ENCODE measurements around the gene EPRS1. TPM values are rescaled to one million over a fixed set of nuclear protein-coding genes. Genes with fewer than 3 reads are reported as not detected.

The EPRS1 gene
- total and polyA plus RNA-seq, 2 of the 13 experiments (the other 11 are each of a cell fraction or from before 2014, with no cell fraction given), result 86.1 to 124 TPM

DNA sequence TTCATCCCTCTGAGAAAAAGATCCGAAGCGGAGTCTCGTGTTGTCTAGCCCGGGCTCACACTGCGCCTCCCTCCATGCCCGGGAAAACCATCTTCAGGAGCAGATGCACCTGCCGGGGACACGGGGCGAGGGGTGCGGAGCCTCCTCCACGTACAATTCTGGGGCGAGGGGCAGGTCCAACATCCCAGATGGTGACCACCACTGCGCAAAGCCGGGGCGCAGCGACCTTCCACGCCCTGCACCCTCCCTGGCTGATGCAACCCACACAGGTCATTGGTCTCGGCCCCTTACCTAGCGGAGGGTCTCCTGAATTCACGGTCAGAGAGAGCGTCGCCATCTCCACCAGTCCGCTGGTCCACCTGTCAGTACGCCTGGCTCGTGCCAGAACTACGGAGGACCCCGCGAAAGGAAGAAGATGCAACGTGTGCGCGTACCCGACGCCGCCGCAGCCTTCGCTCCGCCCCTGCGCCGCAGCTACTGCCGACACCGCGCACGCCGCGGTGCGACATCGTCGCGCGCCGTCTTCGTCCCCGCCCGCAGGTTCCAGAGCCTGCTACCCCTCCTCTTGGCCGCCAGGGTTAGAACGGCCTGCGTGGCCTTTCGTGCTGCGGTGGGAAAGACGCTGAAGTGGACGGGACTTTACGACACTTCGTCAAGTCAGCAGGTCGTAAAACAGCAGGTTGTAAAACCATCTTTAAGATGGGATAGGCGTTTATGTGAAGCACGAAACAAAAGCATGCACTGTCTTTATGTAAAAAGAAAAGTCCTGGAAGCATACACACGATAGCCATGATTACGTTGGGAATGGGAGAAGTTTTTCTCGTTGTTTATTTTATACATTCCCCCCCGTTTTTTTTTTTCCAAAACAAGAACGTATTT lies at the start of gene EPRS1 (continued):
- TF ChIP-seq TCF7L2 (IDR thresholded peaks at IDR 0.05; ENCODE audit: low read depth, low read length), result no peak
- TF ChIP-seq, protein P1, sequence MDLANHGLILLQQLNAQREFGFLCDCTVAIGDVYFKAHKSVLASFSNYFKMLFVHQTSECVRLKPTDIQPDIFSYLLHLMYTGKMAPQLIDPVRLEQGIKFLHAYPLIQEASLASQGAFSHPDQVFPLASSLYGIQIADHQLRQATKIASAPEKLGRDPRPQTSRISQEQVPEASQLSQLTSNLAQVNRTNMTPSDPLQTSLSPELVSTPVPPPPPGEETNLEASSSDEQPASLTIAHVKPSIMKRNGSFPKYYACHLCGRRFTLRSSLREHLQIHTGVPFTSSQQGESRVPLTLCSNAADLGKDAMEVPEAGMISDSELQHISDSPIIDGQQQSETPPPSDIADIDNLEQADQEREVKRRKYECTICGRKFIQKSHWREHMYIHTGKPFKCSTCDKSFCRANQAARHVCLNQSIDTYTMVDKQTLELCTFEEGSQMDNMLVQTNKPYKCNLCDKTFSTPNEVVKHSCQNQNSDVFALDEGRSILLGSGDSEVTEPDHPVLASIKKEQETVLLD (CRISPR knock-in tag; IDR thresholded peaks at IDR 0.05; ENCODE audit: low read depth), result peak; percentile 83
- TF ChIP-seq KDM2A (CRISPR knock-in tag; IDR thresholded peaks at IDR 0.05; ENCODE audit: borderline replicate concordance, low read depth), result peak; percentile 99
- TF ChIP-seq ZNF761 (CRISPR knock-in tag; conservative IDR thresholded peaks at IDR 0.05), result 0 out of 2 replicates have a peak, but pooled peaks have one; percentile 42
- no peak for TF ChIP-seq ZNF841 (CRISPR knock-in tag; IDR thresholded peaks at IDR 0.05; ENCODE audit: borderline replicate concordance)
- no peak; the same call in 1 of the 2 replicates for TF ChIP-seq MATR3 (CRISPR knock-in tag; IDR thresholded peaks at IDR 0.05)
- TF ChIP-seq, protein P2, sequence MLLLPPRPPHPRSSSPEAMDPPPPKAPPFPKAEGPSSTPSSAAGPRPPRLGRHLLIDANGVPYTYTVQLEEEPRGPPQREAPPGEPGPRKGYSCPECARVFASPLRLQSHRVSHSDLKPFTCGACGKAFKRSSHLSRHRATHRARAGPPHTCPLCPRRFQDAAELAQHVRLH (CRISPR knock-in tag; IDR thresholded peaks at IDR 0.05; ENCODE audit: borderline replicate concordance, low read depth), result peak; percentile 92; the same call in 1 of the 2 replicates
- TF ChIP-seq ZSCAN30 (CRISPR knock-in tag; IDR thresholded peaks at IDR 0.05), result no peak; the same call in 1 of the 2 replicates
- TF ChIP-seq, protein P3, sequence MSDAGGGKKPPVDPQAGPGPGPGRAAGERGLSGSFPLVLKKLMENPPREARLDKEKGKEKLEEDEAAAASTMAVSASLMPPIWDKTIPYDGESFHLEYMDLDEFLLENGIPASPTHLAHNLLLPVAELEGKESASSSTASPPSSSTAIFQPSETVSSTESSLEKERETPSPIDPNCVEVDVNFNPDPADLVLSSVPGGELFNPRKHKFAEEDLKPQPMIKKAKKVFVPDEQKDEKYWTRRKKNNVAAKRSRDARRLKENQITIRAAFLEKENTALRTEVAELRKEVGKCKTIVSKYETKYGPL (CRISPR knock-in tag; IDR thresholded peaks at IDR 0.05), result 0 out of 2 replicates have a peak, but pooled peaks have one; percentile 32
- TF ChIP-seq, protein P4, sequence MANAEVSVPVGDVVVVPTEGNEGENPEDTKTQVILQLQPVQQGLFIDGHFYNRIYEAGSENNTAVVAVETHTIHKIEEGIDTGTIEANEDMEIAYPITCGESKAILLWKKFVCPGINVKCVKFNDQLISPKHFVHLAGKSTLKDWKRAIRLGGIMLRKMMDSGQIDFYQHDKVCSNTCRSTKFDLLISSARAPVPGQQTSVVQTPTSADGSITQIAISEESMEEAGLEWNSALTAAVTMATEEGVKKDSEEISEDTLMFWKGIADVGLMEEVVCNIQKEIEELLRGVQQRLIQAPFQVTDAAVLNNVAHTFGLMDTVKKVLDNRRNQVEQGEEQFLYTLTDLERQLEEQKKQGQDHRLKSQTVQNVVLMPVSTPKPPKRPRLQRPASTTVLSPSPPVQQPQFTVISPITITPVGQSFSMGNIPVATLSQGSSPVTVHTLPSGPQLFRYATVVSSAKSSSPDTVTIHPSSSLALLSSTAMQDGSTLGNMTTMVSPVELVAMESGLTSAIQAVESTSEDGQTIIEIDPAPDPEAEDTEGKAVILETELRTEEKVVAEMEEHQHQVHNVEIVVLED (CRISPR knock-in tag; IDR thresholded peaks at IDR 0.05; ENCODE audit: borderline replicate concordance), result peak; percentile 99
- TF ChIP-seq, protein P5, sequence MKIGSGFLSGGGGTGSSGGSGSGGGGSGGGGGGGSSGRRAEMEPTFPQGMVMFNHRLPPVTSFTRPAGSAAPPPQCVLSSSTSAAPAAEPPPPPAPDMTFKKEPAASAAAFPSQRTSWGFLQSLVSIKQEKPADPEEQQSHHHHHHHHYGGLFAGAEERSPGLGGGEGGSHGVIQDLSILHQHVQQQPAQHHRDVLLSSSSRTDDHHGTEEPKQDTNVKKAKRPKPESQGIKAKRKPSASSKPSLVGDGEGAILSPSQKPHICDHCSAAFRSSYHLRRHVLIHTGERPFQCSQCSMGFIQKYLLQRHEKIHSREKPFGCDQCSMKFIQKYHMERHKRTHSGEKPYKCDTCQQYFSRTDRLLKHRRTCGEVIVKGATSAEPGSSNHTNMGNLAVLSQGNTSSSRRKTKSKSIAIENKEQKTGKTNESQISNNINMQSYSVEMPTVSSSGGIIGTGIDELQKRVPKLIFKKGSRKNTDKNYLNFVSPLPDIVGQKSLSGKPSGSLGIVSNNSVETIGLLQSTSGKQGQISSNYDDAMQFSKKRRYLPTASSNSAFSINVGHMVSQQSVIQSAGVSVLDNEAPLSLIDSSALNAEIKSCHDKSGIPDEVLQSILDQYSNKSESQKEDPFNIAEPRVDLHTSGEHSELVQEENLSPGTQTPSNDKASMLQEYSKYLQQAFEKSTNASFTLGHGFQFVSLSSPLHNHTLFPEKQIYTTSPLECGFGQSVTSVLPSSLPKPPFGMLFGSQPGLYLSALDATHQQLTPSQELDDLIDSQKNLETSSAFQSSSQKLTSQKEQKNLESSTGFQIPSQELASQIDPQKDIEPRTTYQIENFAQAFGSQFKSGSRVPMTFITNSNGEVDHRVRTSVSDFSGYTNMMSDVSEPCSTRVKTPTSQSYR (CRISPR knock-in tag; IDR thresholded peaks at IDR 0.05; ENCODE audit: borderline replicate concordance), result no peak; the same call in 1 of the 2 replicates
- TF ChIP-seq, protein P6, sequence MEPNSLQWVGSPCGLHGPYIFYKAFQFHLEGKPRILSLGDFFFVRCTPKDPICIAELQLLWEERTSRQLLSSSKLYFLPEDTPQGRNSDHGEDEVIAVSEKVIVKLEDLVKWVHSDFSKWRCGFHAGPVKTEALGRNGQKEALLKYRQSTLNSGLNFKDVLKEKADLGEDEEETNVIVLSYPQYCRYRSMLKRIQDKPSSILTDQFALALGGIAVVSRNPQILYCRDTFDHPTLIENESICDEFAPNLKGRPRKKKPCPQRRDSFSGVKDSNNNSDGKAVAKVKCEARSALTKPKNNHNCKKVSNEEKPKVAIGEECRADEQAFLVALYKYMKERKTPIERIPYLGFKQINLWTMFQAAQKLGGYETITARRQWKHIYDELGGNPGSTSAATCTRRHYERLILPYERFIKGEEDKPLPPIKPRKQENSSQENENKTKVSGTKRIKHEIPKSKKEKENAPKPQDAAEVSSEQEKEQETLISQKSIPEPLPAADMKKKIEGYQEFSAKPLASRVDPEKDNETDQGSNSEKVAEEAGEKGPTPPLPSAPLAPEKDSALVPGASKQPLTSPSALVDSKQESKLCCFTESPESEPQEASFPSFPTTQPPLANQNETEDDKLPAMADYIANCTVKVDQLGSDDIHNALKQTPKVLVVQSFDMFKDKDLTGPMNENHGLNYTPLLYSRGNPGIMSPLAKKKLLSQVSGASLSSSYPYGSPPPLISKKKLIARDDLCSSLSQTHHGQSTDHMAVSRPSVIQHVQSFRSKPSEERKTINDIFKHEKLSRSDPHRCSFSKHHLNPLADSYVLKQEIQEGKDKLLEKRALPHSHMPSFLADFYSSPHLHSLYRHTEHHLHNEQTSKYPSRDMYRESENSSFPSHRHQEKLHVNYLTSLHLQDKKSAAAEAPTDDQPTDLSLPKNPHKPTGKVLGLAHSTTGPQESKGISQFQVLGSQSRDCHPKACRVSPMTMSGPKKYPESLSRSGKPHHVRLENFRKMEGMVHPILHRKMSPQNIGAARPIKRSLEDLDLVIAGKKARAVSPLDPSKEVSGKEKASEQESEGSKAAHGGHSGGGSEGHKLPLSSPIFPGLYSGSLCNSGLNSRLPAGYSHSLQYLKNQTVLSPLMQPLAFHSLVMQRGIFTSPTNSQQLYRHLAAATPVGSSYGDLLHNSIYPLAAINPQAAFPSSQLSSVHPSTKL (CRISPR knock-in tag; IDR thresholded peaks at IDR 0.05), result peak; percentile 84
- TF ChIP-seq, protein P7, sequence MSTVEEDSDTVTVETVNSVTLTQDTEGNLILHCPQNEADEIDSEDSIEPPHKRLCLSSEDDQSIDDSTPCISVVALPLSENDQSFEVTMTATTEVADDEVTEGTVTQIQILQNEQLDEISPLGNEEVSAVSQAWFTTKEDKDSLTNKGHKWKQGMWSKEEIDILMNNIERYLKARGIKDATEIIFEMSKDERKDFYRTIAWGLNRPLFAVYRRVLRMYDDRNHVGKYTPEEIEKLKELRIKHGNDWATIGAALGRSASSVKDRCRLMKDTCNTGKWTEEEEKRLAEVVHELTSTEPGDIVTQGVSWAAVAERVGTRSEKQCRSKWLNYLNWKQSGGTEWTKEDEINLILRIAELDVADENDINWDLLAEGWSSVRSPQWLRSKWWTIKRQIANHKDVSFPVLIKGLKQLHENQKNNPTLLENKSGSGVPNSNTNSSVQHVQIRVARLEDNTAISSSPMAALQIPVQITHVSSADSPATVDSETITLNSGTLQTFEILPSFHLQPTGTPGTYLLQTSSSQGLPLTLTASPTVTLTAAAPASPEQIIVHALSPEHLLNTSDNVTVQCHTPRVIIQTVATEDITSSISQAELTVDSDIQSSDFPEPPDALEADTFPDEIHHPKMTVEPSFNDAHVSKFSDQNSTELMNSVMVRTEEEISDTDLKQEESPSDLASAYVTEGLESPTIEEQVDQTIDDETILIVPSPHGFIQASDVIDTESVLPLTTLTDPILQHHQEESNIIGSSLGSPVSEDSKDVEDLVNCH (CRISPR knock-in tag; IDR thresholded peaks at IDR 0.05), result no peak
